ENCODE data around the gene ARRDC3. TPM values are rescaled to one million over a fixed set of nuclear protein-coding genes. Genes with fewer than 3 reads are reported as not detected.

ARRDC3 gene
- total and polyA plus RNA-seq, 10 of the 15 experiments (the other 5 are each of a cell fraction or from before 2014, with no cell fraction given): 2.3 to 14.0 (median 8.6) TPM

DNA sequence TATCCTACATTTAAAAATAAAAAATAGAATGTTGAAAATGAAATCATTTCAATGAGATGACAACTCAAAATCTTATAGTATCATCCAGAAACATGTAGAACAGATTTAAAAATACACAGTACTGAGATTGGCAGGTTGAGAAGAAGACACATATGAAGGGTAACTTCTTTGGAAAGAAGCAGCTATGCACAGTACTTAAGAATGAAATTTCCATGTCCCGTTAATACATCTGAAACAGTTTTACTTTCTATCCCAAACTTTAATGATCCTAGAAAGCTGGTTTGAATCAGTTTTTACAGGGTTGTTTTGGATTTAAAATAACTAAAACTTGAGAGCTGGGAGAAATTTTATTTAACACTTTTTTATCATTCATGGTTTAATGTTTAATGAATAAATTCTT is 36.0 kb upstream of the ARRDC3 start:
- Histone ChIP-seq H3K79me2 (ENCODE audit: control insufficient read depth, insufficient read depth, low read length) (no peaks in the 10 kb centered on the region), H3K9me3 (replicated peaks; ENCODE audit: control insufficient read depth, insufficient read depth, low read length) (no peaks in the 10 kb centered on the region), H3K4me2 (ENCODE audit: control insufficient read depth, insufficient read depth) (no peak overlapping the region), H3K36me3 (ENCODE audit: control insufficient read depth in 2 of 2, insufficient read depth in 2 of 2, low read length in 1 of 2) (no peaks in the 10 kb centered on the region), H3K27me3 (replicated peaks in 1 of 2; ENCODE audit: control insufficient read depth in 2 of 2, insufficient read depth in 2 of 2, low read length in 1 of 2) (no peaks in the 10 kb centered on the region), H2AFZ (ENCODE audit: control insufficient read depth, low read depth, low read length) (no peak overlapping the region), H4K20me1 (ENCODE audit: control insufficient read depth, insufficient read depth) (no peaks in the 10 kb centered on the region), H3K27ac (ENCODE audit: control insufficient read depth, insufficient read depth) (no peak overlapping the region), H3K4me1 (ENCODE audit: control insufficient read depth, insufficient read depth, low read length) (no peaks in the 10 kb centered on the region), H3K9ac (ENCODE audit: control insufficient read depth, insufficient read depth, low read length) (no peak overlapping the region), H3K4me3 (no peak overlapping the region)
- ATAC-seq (no peak), DNase-seq (ENCODE audit: low read depth, low spot score) (no peak), FAIRE-seq (no peak)
- ChIA-PET RAD21 (ENCODE audit: unreplicated experiment) (interaction anchor here (0.7 to 5.8 kb wide), 36 partner anchors 8 to 627 kb away, joined by 3 to 109 read pairs (median 4); partner anchors contain the start of gene ARRDC3), POLR2A (interaction anchor here (0.7 to 2.8 kb wide), 3 partner anchors 34 to 196 kb away, joined by 4 to 11 read pairs (median 7); partner anchors contain the start of gene ARRDC3), CTCF (interaction anchor here (0.7 to 11.1 kb wide), 72 partner anchors 10 to 626 kb away, joined by 3 to 199 read pairs (median 5); partner anchors contain the start of gene ARRDC3), SMC1A (ENCODE audit: uncharacterized antibody, unreplicated experiment) (interaction anchor here (0.8 to 7.1 kb wide), 39 partner anchors 9 to 635 kb away, joined by 3 to 107 read pairs (median 4); partner anchors contain the start of gene ARRDC3)
- intact Hi-C loops (cut with micrococcal nuclease; ENCODE audit: unreplicated experiment) (loop anchor here (1.0 to 5.0 kb wide), 4 partner anchors 317 to 617 kb away; no protein-coding TSS in a partner anchor), in situ Hi-C loops (cut with MboI) (loop anchor here (5.0 kb wide), 1 partner anchor 552 kb away; no protein-coding TSS in a partner anchor)
- BruUV-seq (replicated peaks): no TSS peak
- no peak for TF ChIP-seq TCF3 (IDR thresholded peaks at IDR 0.05; ENCODE audit: borderline replicate concordance, insufficient read depth, low read depth, low read length)
- TF ChIP-seq MXI1 (IDR thresholded peaks at IDR 0.05; ENCODE audit: low read depth, low read length): no peak
- TF ChIP-seq EP300 (IDR thresholded peaks at IDR 0.05; ENCODE audit: borderline replicate concordance in 1 of 2, control insufficient read depth in 1 of 2, low read depth in 2 of 2, low read length in 2 of 2): no peak
- TF ChIP-seq CHD1 (IDR thresholded peaks at IDR 0.05; ENCODE audit: low read depth, low read length): no peak
- TF ChIP-seq CREB1 (IDR thresholded peaks at IDR 0.05; ENCODE audit: low read depth): no peak
- no peak for TF ChIP-seq SIX5 (IDR thresholded peaks at IDR 0.05; ENCODE audit: low read depth, low read length, severe bottlenecking)
- TF ChIP-seq NFYB (IDR thresholded peaks at IDR 0.05; ENCODE audit: insufficient read depth, low read depth, low read length): no peak
- TF ChIP-seq BRCA1 (IDR thresholded peaks at IDR 0.05; ENCODE audit: low read depth, low read length): no peak
- TF ChIP-seq, protein P1, sequence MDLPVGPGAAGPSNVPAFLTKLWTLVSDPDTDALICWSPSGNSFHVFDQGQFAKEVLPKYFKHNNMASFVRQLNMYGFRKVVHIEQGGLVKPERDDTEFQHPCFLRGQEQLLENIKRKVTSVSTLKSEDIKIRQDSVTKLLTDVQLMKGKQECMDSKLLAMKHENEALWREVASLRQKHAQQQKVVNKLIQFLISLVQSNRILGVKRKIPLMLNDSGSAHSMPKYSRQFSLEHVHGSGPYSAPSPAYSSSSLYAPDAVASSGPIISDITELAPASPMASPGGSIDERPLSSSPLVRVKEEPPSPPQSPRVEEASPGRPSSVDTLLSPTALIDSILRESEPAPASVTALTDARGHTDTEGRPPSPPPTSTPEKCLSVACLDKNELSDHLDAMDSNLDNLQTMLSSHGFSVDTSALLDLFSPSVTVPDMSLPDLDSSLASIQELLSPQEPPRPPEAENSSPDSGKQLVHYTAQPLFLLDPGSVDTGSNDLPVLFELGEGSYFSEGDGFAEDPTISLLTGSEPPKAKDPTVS (IDR thresholded peaks at IDR 0.05; ENCODE audit: low read depth, low read length): no peak
- TF ChIP-seq YY1 (IDR thresholded peaks at IDR 0.05; ENCODE audit: low read depth, low read length): no peak
- WGBS (ENCODE audit: insufficient coverage, insufficient replicate concordance, low lambda C conversion rate, missing lambda C conversion rate): 53% methylated on average over 1 of the region's 1 CpG
